Spleen (tissue), 11 donors: ENCODE measurements around the gene VPS9D1. TPM values are rescaled to one million over a fixed set of nuclear protein-coding genes. Genes with fewer than 3 reads are reported as not detected.

Experiments used
- DNase-seq: peaks from one replicate; pipeline ENCODE4 v3.0.0-alpha.2; 2020
- H3K27ac ChIP-seq, 8 donors: fragments of 200-600 bp; sonication (generic) in 7 of 8; 1 replicate in 4 of 8; 2 replicates in 4 of 8; pipeline versions ENCODE4 v1.5.0 to v1.8.0; 2016 to 2021; ENCODE audit warnings: inconsistent platforms in 4 of 8, mild to moderate bottlenecking in 4 of 8, moderate library complexity in 1 of 8
- H3K27me3 ChIP-seq, 7 donors: fragments of 200-600 bp; sonication (generic) in 6 of 7; replicated peaks in 1 of 7; 1 replicate in 4 of 7; 2 replicates in 3 of 7; pipeline versions ENCODE4 v1.5.0 to v1.8.0; 2016 to 2021; ENCODE audit warnings: inconsistent platforms in 3 of 7, mild to moderate bottlenecking in 1 of 7
- H3K36me3 ChIP-seq, 6 donors: fragments of 200-600 bp; sonication (generic) in 5 of 6; 1 replicate in 4 of 6; 2 replicates in 2 of 6; pipeline versions ENCODE4 v1.5.0 to v1.8.0; 2016 to 2021; ENCODE audit warnings: inconsistent platforms in 2 of 6
- H3K4me1 ChIP-seq, 6 donors: fragments of 200-600 bp; sonication (generic) in 5 of 6; 1 replicate in 3 of 6; 2 replicates in 3 of 6; pipeline versions ENCODE4 v1.5.0 to v1.8.0; 2016 to 2021; ENCODE audit warnings: inconsistent platforms in 3 of 6
- H3K4me3 ChIP-seq, 8 donors: fragments of 200-600 bp; sonication (generic) in 7 of 8; 1 replicate in 4 of 8; 2 replicates in 4 of 8; pipeline versions ENCODE4 v1.5.0 to v1.8.0; 2016 to 2021; ENCODE audit warnings: inconsistent platforms in 4 of 8, mild to moderate bottlenecking in 4 of 8, moderate library complexity in 2 of 8
- H3K9me3 ChIP-seq, 8 donors: fragments of 200-600 bp; sonication (generic) in 7 of 8; 1 replicate in 4 of 8; 2 replicates in 4 of 8; pipeline versions ENCODE4 v1.5.0 to v1.8.0; 2016 to 2021; ENCODE audit warnings: inconsistent platforms in 4 of 8
- CTCF ChIP-seq, 11 experiments: fragments of 200-600 bp in 7 of 11; fragments of 450-650 bp in 4 of 11; sonication (generic) in 4 of 11; IDR thresholded peaks in 8 of 11; conservative IDR thresholded peaks in 3 of 11; 1 replicate in 7 of 11; 2 replicates in 4 of 11; pipeline versions ENCODE4 v1.4.0 to v1.8.0; 2016 to 2021; ENCODE audit warnings: antibody characterized with exemption in 11 of 11, inconsistent platforms in 4 of 11, mild to moderate bottlenecking in 1 of 11
- POLR2A ChIP-seq, 3 donors: fragments of 450-650 bp; IDR thresholded peaks; one replicate each; pipeline ENCODE4 v1.5.1; 2017; ENCODE audit warnings: antibody characterized with exemption in 3 of 3, mild to moderate bottlenecking in 1 of 3
- POLR2AphosphoS5 ChIP-seq, 3 donors: sonication (generic); formaldehyde crosslinking; IDR thresholded peaks; one replicate each; pipeline ENCODE4 v1.5.1; 2017; ENCODE audit warnings: antibody characterized with exemption in 3 of 3
- WGBS, 5 donors: extraction: QIAGEN DNeasy Blood & Tissue Kit in 3 of 5; methylation state at CpG; one replicate each; pipeline versions ENCODE4 v1.1.5 to v1.1.7; 2013 to 2018; 5-methylcytosine and 5-hydroxymethylcytosine counted together
- intact Hi-C: fragments of 100-400 bp; cut with DNase I; formaldehyde crosslinking; loops from one replicate; pipeline ENCODE4 v1.15.0; 2023; ENCODE audit warnings: low total_unique reads
- polyA plus RNA-seq, 3 donors: library from polyadenylated mRNA; stranded (reverse); fragments of 200-250 nt; gene quantifications; one replicate each; pipeline ENCODE4 v1.2.1, GENCODE V29; 2013
- total RNA-seq, 7 donors: library from RNA; depleted of rRNA in 3 of 7; stranded (reverse); fragments of >200 nt in 3 of 7; fragmentation: NEBNext Ultra II Directional in 4 of 7; extraction: Animal tissue kit (Norgen Biotek cat#: 25700) in 4 of 7; gene quantifications; one replicate each; pipeline versions ENCODE4 v1.1.0 to v1.2.1, GENCODE V29; 2016 to 2021
- donor health status: healthy with polysubstance abuse.
- donor health status: DM: no; HTN: no; CAD: no; lungs with moderate emphysema.
- donor health status: DM: no; HTN: no; CAD: no.
- donor health status: Bipolar disorder and iron deficiency.
- donor health status: healthy.
- donor health status: DM: no; HTN: no; CAD: no.
- donor health status: DM: yes; HTN: yes; CAD: no.

VPS9D1 gene
- total and polyA plus RNA-seq, 10 donors = 6.0 to 37.2 (median 19.3) TPM

DNA sequence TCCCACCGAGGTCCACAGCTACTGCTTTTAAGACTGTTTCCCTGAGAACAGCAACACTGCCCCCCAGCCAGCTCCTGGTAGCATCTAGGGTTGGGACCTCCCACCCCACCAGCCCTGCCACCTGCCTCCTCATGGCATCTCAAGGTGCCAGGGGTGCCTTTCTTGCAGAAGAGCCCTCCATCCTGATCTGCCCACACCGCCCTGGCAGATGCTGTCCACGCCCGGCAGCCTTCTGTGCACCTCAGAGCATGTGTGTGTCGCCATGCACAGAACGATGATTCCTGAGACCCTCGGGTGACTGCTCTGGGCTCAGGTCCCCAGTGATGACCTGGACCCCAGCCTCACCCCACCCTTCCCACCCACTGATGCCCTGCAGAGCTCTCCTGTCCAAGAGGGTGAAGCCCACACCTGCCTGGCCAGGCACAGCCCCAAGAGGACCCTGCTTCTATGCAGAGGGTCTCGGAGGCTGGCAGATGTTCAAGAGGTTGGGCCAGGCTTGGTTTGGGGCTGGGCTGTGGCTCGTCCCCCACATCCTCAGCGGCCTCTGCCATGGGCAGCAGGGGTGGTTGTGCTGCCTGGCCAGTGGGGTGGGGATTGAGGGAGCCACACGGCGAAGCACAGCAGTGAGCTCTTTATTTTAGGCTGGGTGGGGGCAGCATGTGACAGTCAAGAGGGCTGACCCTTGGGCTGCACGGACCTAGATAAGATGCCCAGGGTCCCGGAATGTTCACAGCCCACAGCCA lies 14.0 kb downstream of the VPS9D1 start:
- Histone ChIP-seq H3K27ac (peak overlapping the region in 1 of 8 donors; percentile 1), H3K27me3 (peaks cover 0 to under 1% (median 0%) of the 10 kb centered on the region in 7 donors), H3K4me1 (peaks cover 4 to 51% (median 24%) of the 10 kb centered on the region in 6 donors), H3K9me3 (no peaks in the 10 kb centered on the region), H3K4me3 (no peak overlapping the region), H3K36me3 (peaks cover 0 to 38% (median 0%) of the 10 kb centered on the region in 6 donors)
- intact Hi-C loops = loop anchor here (5.0 kb wide), 1 partner anchor 156 kb away; no protein-coding TSS in a partner anchor
- TF ChIP-seq POLR2A (IDR thresholded peaks at IDR 0.05) = no peak
- TF ChIP-seq CTCF (IDR thresholded peaks at IDR 0.05 in 8 of 11, conservative IDR thresholded peaks at IDR 0.05 in 3 of 11) = no peak
- TF ChIP-seq POLR2AphosphoS5 (IDR thresholded peaks at IDR 0.05) = peak in 1 of 3 donors; percentile 2
- 78 to 91% (median 84%) methylated on average over 6 to 14 of the region's 14 CpGs for WGBS, 5 donors
- DNase-seq = no peak

DNA sequence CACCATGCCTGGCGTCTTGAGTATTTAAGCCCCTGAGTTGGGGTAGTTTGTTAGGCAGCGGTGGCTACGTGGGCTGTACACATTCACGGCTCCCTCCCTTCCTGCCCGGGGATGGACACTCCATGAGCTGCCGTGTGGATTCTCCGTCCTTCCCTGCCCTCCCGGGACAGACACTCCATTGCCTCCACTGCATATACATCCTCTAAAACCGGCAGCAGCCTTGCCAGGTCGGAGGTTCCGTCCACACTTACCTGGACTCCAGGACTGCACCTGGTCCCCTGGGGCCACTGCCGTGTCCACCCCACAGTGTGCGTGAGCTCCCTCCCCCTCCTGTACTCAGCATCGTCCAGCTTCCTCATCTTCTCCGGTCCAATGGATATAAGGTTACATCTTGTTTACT lies 15.7 kb downstream of the VPS9D1 start:
- H3K4me3 ChIP-seq = no peak overlapping the region
- H3K27ac ChIP-seq = no peak overlapping the region
- TF ChIP-seq CTCF (IDR thresholded peaks at IDR 0.05 in 8 of 11, conservative IDR thresholded peaks at IDR 0.05 in 3 of 11) (no peak), POLR2A (IDR thresholded peaks at IDR 0.05) (no peak), POLR2AphosphoS5 (IDR thresholded peaks at IDR 0.05) (peak in 1 of 3 donors; percentile 37)
- H3K27me3 ChIP-seq = no peaks in the 10 kb centered on the region
- peaks cover 0 to 26% (median 0%) of the 10 kb centered on the region in 6 donors for H3K36me3 ChIP-seq
- peaks cover 13 to 53% (median 27%) of the 10 kb centered on the region in 6 donors for H3K4me1 ChIP-seq
- no peaks in the 10 kb centered on the region for H3K9me3 ChIP-seq
- intact Hi-C loops = loop anchor here (5.0 kb wide), 1 partner anchor 157 kb away; no protein-coding TSS in a partner anchor
- peak; percentile 74 for DNase-seq
- WGBS, 5 donors = 74 to 87% (median 79%) methylated on average over 15 of the region's 15 CpGs

GRCh38 chr16:89704281-89704680 lies 16.4 kb downstream of the VPS9D1 start:
- intact Hi-C loops = loop anchor here (5.0 kb wide), 1 partner anchor 88 kb away; no protein-coding TSS in a partner anchor
- no peak for DNase-seq
- Histone ChIP-seq H3K27ac (no peak overlapping the region), H3K36me3 (peaks cover 0 to 20% (median 0%) of the 10 kb centered on the region in 6 donors), H3K9me3 (no peaks in the 10 kb centered on the region), H3K4me3 (no peak overlapping the region), H3K4me1 (peaks cover 18 to 53% (median 33%) of the 10 kb centered on the region in 6 donors), H3K27me3 (no peaks in the 10 kb centered on the region)
- no peak for TF ChIP-seq POLR2AphosphoS5 (IDR thresholded peaks at IDR 0.05)
- TF ChIP-seq POLR2A (IDR thresholded peaks at IDR 0.05) = no peak
- TF ChIP-seq CTCF (IDR thresholded peaks at IDR 0.05 in 8 of 11, conservative IDR thresholded peaks at IDR 0.05 in 3 of 11) = no peak
- WGBS, 5 donors = 85 to 91% (median 86%) methylated on average over 13 of the region's 13 CpGs
